ENCODE measurements around the gene LAGE3. TPM values are rescaled to one million over a fixed set of nuclear protein-coding genes. Genes with fewer than 3 reads are reported as not detected.

LAGE3 gene
- total and polyA plus RNA-seq, 2 donors from 2014 or later, result 10.0 to 29.0 TPM

GRCh38 chrX:154489182-154489581, 10.1 kb upstream of the LAGE3 start:
- Histone ChIP-seq H3K4me1 (ENCODE audit: control insufficient read depth in 2 of 3, insufficient read depth in 2 of 3, low read depth in 1 of 3, low read length in 3 of 3) (peaks cover 0 to 23% (median 4%) of the 10 kb centered on the region in 3 donors), H3K36me3 (ENCODE audit: control insufficient read depth in 2 of 3, insufficient read depth in 3 of 3, low read length in 3 of 3) (peaks cover 0 to 4% (median 3%) of the 10 kb centered on the region in 3 donors), H3K9ac (ENCODE audit: low read length in 3 of 3) (no peak overlapping the region), H3K27me3 (ENCODE audit: control insufficient read depth, insufficient read depth, low read length) (no peaks in the 10 kb centered on the region), H3K27ac (ENCODE audit: low read depth in 2 of 2, low read length in 2 of 2) (peak overlapping the region in 1 of 2 donors; percentile 28), H3K9me3 (ENCODE audit: control insufficient read depth in 2 of 3, insufficient read depth in 1 of 3, low read length in 3 of 3) (no peaks in the 10 kb centered on the region), H3K4me3 (ENCODE audit: low read length in 3 of 3) (peak overlapping the region in 1 of 3 donors; percentile 66)
- no peak for FAIRE-seq
- DNase-seq, result no peak
- no peak for TF ChIP-seq CTCF (IDR thresholded peaks at IDR 0.05; ENCODE audit: borderline replicate concordance, extremely low read depth, insufficient read depth)
- intact Hi-C loops (cut with DNase I), result no loop called here

- Histone ChIP-seq H3K4me1 (ENCODE audit: control insufficient read depth in 2 of 3, insufficient read depth in 2 of 3, low read depth in 1 of 3, low read length in 3 of 3) (peaks cover 0 to 23% (median 4%) of the 10 kb centered on the region in 3 donors), H3K4me3 (ENCODE audit: low read length in 3 of 3) (no peak overlapping the region), H3K9ac (ENCODE audit: low read length in 3 of 3) (no peak overlapping the region), H3K36me3 (ENCODE audit: control insufficient read depth in 2 of 3, insufficient read depth in 3 of 3, low read length in 3 of 3) (peaks cover 0 to 4% (median 3%) of the 10 kb centered on the region in 3 donors), H3K9me3 (ENCODE audit: control insufficient read depth in 2 of 3, insufficient read depth in 1 of 3, low read length in 3 of 3) (no peaks in the 10 kb centered on the region), H3K27me3 (ENCODE audit: control insufficient read depth, insufficient read depth, low read length) (no peaks in the 10 kb centered on the region), H3K27ac (ENCODE audit: low read depth in 2 of 2, low read length in 2 of 2) (no peak overlapping the region)
- no peak for TF ChIP-seq CTCF (IDR thresholded peaks at IDR 0.05; ENCODE audit: borderline replicate concordance, extremely low read depth, insufficient read depth)
- intact Hi-C loops (cut with DNase I), result no loop called here
- DNase-seq (peak in 1 of 5 donors; percentile 71), FAIRE-seq (no peak)
Measured at GRCh38 chrX:154488336-154489075, 9.4 kb upstream of the LAGE3 start.

- Histone ChIP-seq H3K9me3 (ENCODE audit: control insufficient read depth in 2 of 3, insufficient read depth in 1 of 3, low read length in 3 of 3) (no peaks in the 10 kb centered on the region), H3K27ac (ENCODE audit: low read depth in 2 of 2, low read length in 2 of 2) (no peak overlapping the region), H3K4me1 (ENCODE audit: control insufficient read depth in 2 of 3, insufficient read depth in 2 of 3, low read depth in 1 of 3, low read length in 3 of 3) (peaks cover 0 to 23% (median 4%) of the 10 kb centered on the region in 3 donors), H3K36me3 (ENCODE audit: control insufficient read depth in 2 of 3, insufficient read depth in 3 of 3, low read length in 3 of 3) (peaks cover 0 to 4% (median 3%) of the 10 kb centered on the region in 3 donors), H3K27me3 (ENCODE audit: control insufficient read depth, insufficient read depth, low read length) (no peaks in the 10 kb centered on the region), H3K4me3 (ENCODE audit: low read length in 3 of 3) (no peak overlapping the region), H3K9ac (ENCODE audit: low read length in 3 of 3) (no peak overlapping the region)
- TF ChIP-seq CTCF (IDR thresholded peaks at IDR 0.05; ENCODE audit: borderline replicate concordance, extremely low read depth, insufficient read depth), result no peak
- DNase-seq, result peak in 1 of 5 donors; percentile 74
- FAIRE-seq, result no peak
- intact Hi-C loops (cut with DNase I), result no loop called here
Measured at GRCh38 chrX:154487518-154488290, 8.6 kb upstream of the LAGE3 start.

Measured in kidney (tissue), 14 donors.